ENCODE data around the gene LYPD1.

GRCh38 chr2:132668189-132668823 lies 1.7 kb downstream of the LYPD1 start:
- TF ChIP-seq CTCF (IDR thresholded peaks at IDR 0.05; ENCODE audit: insufficient read depth, low read depth, low read length) = peak; percentile 26
- TF ChIP-seq EZH2 (IDR thresholded peaks at IDR 0.05; ENCODE audit: insufficient read depth, low read length) = no peak
